Thyroid gland (tissue), 4 donors: ENCODE results near the gene PCP4L1.

Experiments used
- POLR2A ChIP-seq, 2 donors: fragments of 450-650 bp; IDR thresholded peaks; one replicate each; pipeline ENCODE4 v1.6.1; 2017; ENCODE audit warnings: antibody characterized with exemption in 2 of 2, mild to moderate bottlenecking in 2 of 2, moderate library complexity in 1 of 2
- TF ChIP-seq, protein P1 (sequence below), 6 experiments: fragments of 200-600 bp in 3 of 6; fragments of 450-650 bp in 3 of 6; sonication (generic) in 3 of 6; IDR thresholded peaks; one replicate each; pipeline ENCODE4 v1.5.1; 2016 to 2019; ENCODE audit warnings: antibody characterized with exemption in 6 of 6, mild to moderate bottlenecking in 2 of 6, inconsistent platforms in 1 of 6, moderate library complexity in 1 of 6

DNA sequence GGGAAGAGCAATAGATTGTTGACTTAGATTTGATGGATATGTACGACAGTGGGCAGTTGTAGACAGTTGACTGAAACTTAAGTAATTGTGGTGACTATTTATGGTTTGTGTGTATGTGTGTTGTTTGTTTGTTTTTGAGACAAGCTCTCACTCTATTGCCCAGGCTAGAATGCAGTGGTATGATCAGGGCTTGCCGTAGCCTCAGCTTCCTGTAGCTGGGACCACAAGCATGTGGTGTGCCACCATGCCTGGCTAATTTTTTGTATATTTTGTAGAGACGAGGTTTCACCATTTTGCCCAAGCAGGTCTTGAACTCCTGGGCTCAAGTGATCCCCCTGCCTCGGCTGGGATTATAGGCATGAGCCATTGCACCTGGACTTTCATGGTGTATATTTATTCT, 65.5 kb downstream of the PCP4L1 start:
- TF ChIP-seq, protein P1, sequence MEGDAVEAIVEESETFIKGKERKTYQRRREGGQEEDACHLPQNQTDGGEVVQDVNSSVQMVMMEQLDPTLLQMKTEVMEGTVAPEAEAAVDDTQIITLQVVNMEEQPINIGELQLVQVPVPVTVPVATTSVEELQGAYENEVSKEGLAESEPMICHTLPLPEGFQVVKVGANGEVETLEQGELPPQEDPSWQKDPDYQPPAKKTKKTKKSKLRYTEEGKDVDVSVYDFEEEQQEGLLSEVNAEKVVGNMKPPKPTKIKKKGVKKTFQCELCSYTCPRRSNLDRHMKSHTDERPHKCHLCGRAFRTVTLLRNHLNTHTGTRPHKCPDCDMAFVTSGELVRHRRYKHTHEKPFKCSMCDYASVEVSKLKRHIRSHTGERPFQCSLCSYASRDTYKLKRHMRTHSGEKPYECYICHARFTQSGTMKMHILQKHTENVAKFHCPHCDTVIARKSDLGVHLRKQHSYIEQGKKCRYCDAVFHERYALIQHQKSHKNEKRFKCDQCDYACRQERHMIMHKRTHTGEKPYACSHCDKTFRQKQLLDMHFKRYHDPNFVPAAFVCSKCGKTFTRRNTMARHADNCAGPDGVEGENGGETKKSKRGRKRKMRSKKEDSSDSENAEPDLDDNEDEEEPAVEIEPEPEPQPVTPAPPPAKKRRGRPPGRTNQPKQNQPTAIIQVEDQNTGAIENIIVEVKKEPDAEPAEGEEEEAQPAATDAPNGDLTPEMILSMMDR (IDR thresholded peaks at IDR 0.05): no peak
- no peak for TF ChIP-seq POLR2A (IDR thresholded peaks at IDR 0.05)
